GM12892 (cell line): Measurements from ENCODE around the gene LYPLAL1.

Source experiments
- POLR2A ChIP-seq: IDR thresholded peaks from 2 replicates; pipeline ENCODE4 v1.6.1; 2011; ENCODE audit warnings: low read depth, low read length, control low read depth
- POLR2AphosphoS5 ChIP-seq: IDR thresholded peaks from 2 replicates; pipeline ENCODE4 v1.6.1; 2011; ENCODE audit warnings: low read depth, low read length, control low read depth
- TAF1 ChIP-seq: IDR thresholded peaks from 2 replicates; pipeline ENCODE4 v1.6.1; 2011; ENCODE audit warnings: low read depth, mild to moderate bottlenecking, control low read depth, low read length, borderline replicate concordance

DNA sequence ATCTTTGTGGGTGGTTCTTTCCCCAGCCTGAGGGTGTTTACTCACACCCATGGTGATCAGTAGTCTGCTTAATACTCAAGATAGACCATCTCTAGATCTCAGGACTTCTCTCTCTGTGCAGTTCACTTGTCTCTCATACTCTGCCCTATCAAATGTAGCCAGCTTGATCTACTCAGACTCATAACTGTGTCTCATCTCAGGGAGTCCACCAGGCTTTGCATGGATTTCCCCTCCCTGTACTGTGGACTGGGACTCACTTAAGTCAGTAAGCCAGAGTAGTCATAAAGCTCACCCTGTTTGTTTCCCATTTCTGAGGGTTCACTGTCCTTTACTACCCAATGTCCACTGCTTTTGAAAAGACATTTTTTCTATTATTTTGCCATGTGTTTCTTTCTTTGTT lies 41.8 kb downstream of the LYPLAL1 start:
- TF ChIP-seq POLR2A = no peak
- no peak for TF ChIP-seq POLR2AphosphoS5
- TF ChIP-seq TAF1 = no peak
